Endothelial cell of umbilical vein (primary cell): Measurements from ENCODE around the gene PGLYRP4. TPM values are rescaled to one million over a fixed set of nuclear protein-coding genes. Genes with fewer than 3 reads are reported as not detected.

Experiments
- BruUV-seq: library from RNA; stranded (reverse); fragments of 400-500 nt; replicated peaks from 2 replicates; lab custom pipeline; 2021; lab: Mats Ljungman, UMichigan
- CTCF ChIA-PET: fragments of 300-600, 350-600 bp; sonication (Branson Sonifier 250); formaldehyde crosslinking; loops from one replicate; lab custom pipeline; 2021; ENCODE audit warnings: antibody characterized with exemption, inconsistent platforms; lab: Charles Lee
- POLR2A ChIA-PET: fragments of 300-600, 350-600 bp; sonication (Branson Sonifier 250); formaldehyde crosslinking; loops from one replicate; lab custom pipeline; 2021; ENCODE audit warnings: antibody characterized with exemption, inconsistent platforms; lab: Charles Lee
- DNase-seq: peaks from one replicate; pipeline ENCODE4 v3.0.0-alpha.2; 2011; ENCODE audit warnings: low read depth, low spot score
- FAIRE-seq: peaks from 2 replicates; lab custom pipeline; 2011; peaks lifted over from hg19 to GRCh38; lab: Jason Lieb, UNC
- H2AFZ ChIP-seq: 2 replicates; pipeline ENCODE4 v1.6.0; 2012; ENCODE audit warnings: low read depth, low read length, control low read depth, inconsistent platforms
- H3K27ac ChIP-seq: 2 replicates; pipeline ENCODE4 v1.5.1; 2011; ENCODE audit warnings: low read depth, mild to moderate bottlenecking, control low read depth, low read length, moderate library complexity; ENCODE audit not compliant: insufficient read depth
- H3K27me3 ChIP-seq, 2 experiments: 2 replicates each; pipeline versions ENCODE4 v1.6.0 to v1.6.1; 2011; ENCODE audit warnings: low read length in 2 of 2, mixed read lengths in 1 of 2; ENCODE audit not compliant: control insufficient read depth in 2 of 2, insufficient read depth in 2 of 2
- H3K36me3 ChIP-seq, 2 experiments: 2 replicates in 1 of 2; 3 replicates in 1 of 2; pipeline ENCODE4 v1.5.1; 2011; ENCODE audit warnings: low read length in 2 of 2, mild to moderate bottlenecking in 1 of 2, moderate library complexity in 1 of 2; ENCODE audit not compliant: control insufficient read depth in 2 of 2, insufficient read depth in 2 of 2; ENCODE audit errors: extremely low read depth in 1 of 2
- H3K4me1 ChIP-seq: 3 replicates; pipeline ENCODE4 v1.5.1; 2011; ENCODE audit warnings: mild to moderate bottlenecking, low read length; ENCODE audit not compliant: control insufficient read depth, insufficient read depth; ENCODE audit errors: extremely low read depth
- H3K4me2 ChIP-seq: 2 replicates; pipeline ENCODE4 v1.6.1; 2011; ENCODE audit warnings: low read length, control low read depth, mixed read lengths; ENCODE audit not compliant: insufficient read depth
- H3K4me3 ChIP-seq, 3 experiments: fragments of 200-600 bp in 1 of 3; sonication (generic), shearing (Covaris generic) in 1 of 3; replicated peaks in 1 of 3; 2 replicates each; pipeline ENCODE4 v1.5.1; 2011 to 2016; ENCODE audit warnings: control low read depth in 3 of 3, low read length in 3 of 3, mild to moderate bottlenecking in 2 of 3, inconsistent platforms in 1 of 3, low read depth in 1 of 3, moderate library complexity in 1 of 3; ENCODE audit not compliant: insufficient read depth in 1 of 3
- H3K79me2 ChIP-seq: 2 replicates; pipeline ENCODE4 v1.6.0; 2012; ENCODE audit warnings: low read length, inconsistent platforms; ENCODE audit not compliant: control insufficient read depth, insufficient read depth
- H3K9ac ChIP-seq: replicated peaks from 2 replicates; pipeline ENCODE3; 2011; ENCODE audit warnings: low read length, control low read depth; ENCODE audit not compliant: insufficient read depth; ENCODE audit errors: extremely low read depth
- H3K9me1 ChIP-seq: replicated peaks from 3 replicates; pipeline ENCODE4 v1.6.0; 2011; ENCODE audit warnings: mild to moderate bottlenecking, low read length; ENCODE audit not compliant: control insufficient read depth, insufficient read depth; ENCODE audit errors: extremely low read depth
- H3K9me3 ChIP-seq: replicated peaks from 2 replicates; pipeline ENCODE4 v1.5.1; 2012; ENCODE audit warnings: low read length, inconsistent platforms; ENCODE audit not compliant: control insufficient read depth, insufficient read depth
- H4K20me1 ChIP-seq: replicated peaks from 2 replicates; pipeline ENCODE3; 2011; ENCODE audit warnings: mild to moderate bottlenecking, low read length; ENCODE audit not compliant: control insufficient read depth, insufficient read depth; ENCODE audit errors: extremely low read depth
- EZH2 ChIP-seq: IDR thresholded peaks from 2 replicates; pipeline ENCODE4 v1.6.1; 2012; ENCODE audit warnings: borderline replicate concordance, low read depth, mild to moderate bottlenecking, moderate library complexity, low read length, inconsistent platforms; ENCODE audit not compliant: severe bottlenecking
- FOS ChIP-seq: IDR thresholded peaks from 2 replicates; pipeline ENCODE4 v1.6.1; 2011; ENCODE audit warnings: mild to moderate bottlenecking, low read length, moderate library complexity, borderline replicate concordance; ENCODE audit not compliant: insufficient read depth
- GATA2 ChIP-seq: IDR thresholded peaks from 2 replicates; pipeline ENCODE4 v1.7.0; 2011; ENCODE audit warnings: low read depth, mild to moderate bottlenecking, moderate library complexity, mixed read lengths, low read length; ENCODE audit not compliant: insufficient read length, insufficient read depth
- JUN ChIP-seq: IDR thresholded peaks from 2 replicates; pipeline ENCODE4 v1.6.1; 2011; ENCODE audit warnings: borderline replicate concordance, low read depth; ENCODE audit not compliant: insufficient read length, insufficient read depth
- MAX ChIP-seq: IDR thresholded peaks from 2 replicates; pipeline ENCODE4 v1.6.1; 2011; ENCODE audit not compliant: insufficient read depth, insufficient read length
- MYC ChIP-seq: IDR thresholded peaks from one replicate; pipeline ENCODE4 v1.6.1; 2011; ENCODE audit warnings: mild to moderate bottlenecking, low read depth, low read length
- POLR2A ChIP-seq: IDR thresholded peaks from 2 replicates; pipeline ENCODE4 v1.6.1; 2012; ENCODE audit warnings: low read depth, mild to moderate bottlenecking, control low read depth, low read length
- POLR2AphosphoS5 ChIP-seq: IDR thresholded peaks from 2 replicates; pipeline ENCODE4 v1.6.1; 2012; ENCODE audit warnings: low read depth, mild to moderate bottlenecking, control low read depth, low read length, moderate library complexity; ENCODE audit not compliant: insufficient read depth
- dilution Hi-C: fragments of 300-500 bp; cut with MboI; formaldehyde crosslinking; loops from one replicate; pipeline ENCODE4 v1.15.0; 2019; ENCODE audit warnings: low sequenced_read_pairs; ENCODE audit not compliant: extremely low pct_ligation_motif_present
- intact Hi-C: fragments of 100-400 bp; cut with micrococcal nuclease; formaldehyde crosslinking; loops from one replicate; pipeline ENCODE4 v1.10.0; 2022
- polyA plus RNA-seq, 4 experiments: library from polyadenylated mRNA; depleted of rRNA in 3 of 4; stranded (reverse) in 3 of 4; unstranded in 1 of 4; fragments of >200 nt; gene quantifications; 2 replicates each; pipeline versions ENCODE4 v1.2.1 to v1.2.3, GENCODE V29; 2011 to 2012; ENCODE audit warnings: missing spikeins in 1 of 4
- total RNA-seq: library from RNA; stranded (reverse); gene quantifications from 2 replicates; pipeline ENCODE4 v1.2.3, GENCODE V29; 2021
- TF ChIP-seq, protein P1 (sequence below), 2 donors: IDR thresholded peaks; 1 replicate in 1 of 2; 2 replicates in 1 of 2; pipeline ENCODE4 v1.5.1; 2011; ENCODE audit warnings: low read length in 2 of 2, mild to moderate bottlenecking in 2 of 2, moderate library complexity in 2 of 2, control low read depth in 1 of 2, inconsistent platforms in 1 of 2, low read depth in 1 of 2; ENCODE audit not compliant: insufficient read depth in 1 of 2; ENCODE audit errors: extremely low read depth in 1 of 2

Gene PGLYRP4
- total and polyA plus RNA-seq, 2 donors (not counting 3 experiments of a cell fraction or from before 2014, with no cell fraction given) = not detected

GRCh38 chr1:153292740-153293479 is 55.7 kb downstream of the PGLYRP4 start:
- TF ChIP-seq MAX (no peak), FOS (no peak), POLR2AphosphoS5 (no peak), EZH2 (no peak), POLR2A (no peak), GATA2 (no peak), JUN (no peak), MYC (no peak)
- TF ChIP-seq, protein P1, sequence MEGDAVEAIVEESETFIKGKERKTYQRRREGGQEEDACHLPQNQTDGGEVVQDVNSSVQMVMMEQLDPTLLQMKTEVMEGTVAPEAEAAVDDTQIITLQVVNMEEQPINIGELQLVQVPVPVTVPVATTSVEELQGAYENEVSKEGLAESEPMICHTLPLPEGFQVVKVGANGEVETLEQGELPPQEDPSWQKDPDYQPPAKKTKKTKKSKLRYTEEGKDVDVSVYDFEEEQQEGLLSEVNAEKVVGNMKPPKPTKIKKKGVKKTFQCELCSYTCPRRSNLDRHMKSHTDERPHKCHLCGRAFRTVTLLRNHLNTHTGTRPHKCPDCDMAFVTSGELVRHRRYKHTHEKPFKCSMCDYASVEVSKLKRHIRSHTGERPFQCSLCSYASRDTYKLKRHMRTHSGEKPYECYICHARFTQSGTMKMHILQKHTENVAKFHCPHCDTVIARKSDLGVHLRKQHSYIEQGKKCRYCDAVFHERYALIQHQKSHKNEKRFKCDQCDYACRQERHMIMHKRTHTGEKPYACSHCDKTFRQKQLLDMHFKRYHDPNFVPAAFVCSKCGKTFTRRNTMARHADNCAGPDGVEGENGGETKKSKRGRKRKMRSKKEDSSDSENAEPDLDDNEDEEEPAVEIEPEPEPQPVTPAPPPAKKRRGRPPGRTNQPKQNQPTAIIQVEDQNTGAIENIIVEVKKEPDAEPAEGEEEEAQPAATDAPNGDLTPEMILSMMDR (IDR thresholded peaks at IDR 0.05; ENCODE audit: extremely low read depth in 1 of 2, insufficient read depth in 1 of 2, low read depth in 1 of 2, low read length in 2 of 2) = no peak
- no peaks in the 10 kb centered on the region for H3K9me3 ChIP-seq
- H3K27ac ChIP-seq = no peak overlapping the region
- no peak for FAIRE-seq
- dilution Hi-C loops = no loop called here
- DNase-seq = no peak
- BruUV-seq = no TSS peak
- no peaks in the 10 kb centered on the region for H3K9me1 ChIP-seq
- H2AFZ ChIP-seq = no peak overlapping the region
- no peaks in the 10 kb centered on the region for H3K27me3 ChIP-seq
- no peak overlapping the region for H3K4me2 ChIP-seq
- ChIA-PET POLR2A (no interaction called here), CTCF (no interaction called here)
- H4K20me1 ChIP-seq = no peaks in the 10 kb centered on the region
- H3K9ac ChIP-seq = no peak overlapping the region
- no peaks in the 10 kb centered on the region for H3K79me2 ChIP-seq
- no peaks in the 10 kb centered on the region for H3K36me3 ChIP-seq
- no peaks in the 10 kb centered on the region for H3K4me1 ChIP-seq
- no peak overlapping the region for H3K4me3 ChIP-seq
- intact Hi-C loops = no loop called here
